Mesodermal cell (in vitro differentiated cells): ENCODE measurements around the gene C1QTNF4.

Source experiments
- H3K27ac ChIP-seq: 2 replicates; pipeline ENCODE4 v1.7.0; 2013; ENCODE audit warnings: mild to moderate bottlenecking, low read depth, low read length, moderate library complexity; ENCODE audit not compliant: severe bottlenecking
- H3K36me3 ChIP-seq: 2 replicates; pipeline ENCODE4 v1.7.1; 2013; ENCODE audit warnings: mild to moderate bottlenecking, low read length, moderate library complexity; ENCODE audit not compliant: control insufficient read depth, insufficient read depth
- H3K4me1 ChIP-seq: one replicate; pipeline ENCODE4 v1.7.1; 2013; ENCODE audit warnings: mild to moderate bottlenecking, low read length; ENCODE audit not compliant: insufficient read depth, control insufficient read depth, poor library complexity, severe bottlenecking
- H3K4me3 ChIP-seq: 2 replicates; pipeline ENCODE4 v1.7.0; 2013; ENCODE audit warnings: low read length, control low read depth, mild to moderate bottlenecking; ENCODE audit not compliant: insufficient read depth, poor library complexity, severe bottlenecking; ENCODE audit errors: extremely low read depth
- H3K9me3 ChIP-seq: 2 replicates; pipeline ENCODE4 v1.7.1; 2013; ENCODE audit warnings: mild to moderate bottlenecking, low read length, moderate library complexity; ENCODE audit not compliant: control insufficient read depth
- WGBS, 2 experiments: methylation state at CpG; one replicate each; pipeline ENCODE4 v1.1.5; 2013; ENCODE audit warnings: missing lambda C conversion rate in 2 of 2; ENCODE audit not compliant: insufficient coverage in 2 of 2; 5-methylcytosine and 5-hydroxymethylcytosine counted together

The C1QTNF4 gene

GRCh38 chr11:47616726-47617416 lies 22.7 kb upstream of the C1QTNF4 start:
- H3K27ac ChIP-seq, result no peak overlapping the region

GRCh38 chr11:47615249-47615648 lies 21.0 kb upstream of the C1QTNF4 start:
- Histone ChIP-seq H3K36me3 (peaks cover 30% of the 10 kb centered on the region), H3K27ac (no peak overlapping the region), H3K9me3 (no peaks in the 10 kb centered on the region), H3K4me1 (no peaks in the 10 kb centered on the region), H3K4me3 (no peak overlapping the region)

More at GRCh38 chr11:47616726-47617416, 22.7 kb upstream of the C1QTNF4 start:
- 76 to 99% methylated on average over 4 to 7 of the region's 10 CpGs for WGBS, 2 experiments
- Histone ChIP-seq H3K4me1 (no peaks in the 10 kb centered on the region), H3K9me3 (no peaks in the 10 kb centered on the region), H3K4me3 (no peak overlapping the region), H3K36me3 (peaks cover 43% of the 10 kb centered on the region)

GRCh38 chr11:47611348-47611794 lies 17.2 kb upstream of the C1QTNF4 start:
- Histone ChIP-seq H3K36me3 (peaks cover 8% of the 10 kb centered on the region), H3K4me3 (no peak overlapping the region), H3K4me1 (peaks cover 15% of the 10 kb centered on the region), H3K27ac (no peak overlapping the region), H3K9me3 (no peaks in the 10 kb centered on the region)
- WGBS, 2 experiments, result 96 to 100% methylated on average over 2 to 3 of the region's 6 CpGs

GRCh38 chr11:47609675-47610074 lies 15.5 kb upstream of the C1QTNF4 start:
- WGBS, 2 experiments, result 92 to 97% methylated on average over 3 of the region's 3 CpGs
- peaks cover 3% of the 10 kb centered on the region for H3K36me3 ChIP-seq
- H3K9me3 ChIP-seq, result no peaks in the 10 kb centered on the region
- H3K4me1 ChIP-seq, result peaks cover 15% of the 10 kb centered on the region
- no peak overlapping the region for H3K4me3 ChIP-seq
- no peak overlapping the region for H3K27ac ChIP-seq

- H3K9me3 ChIP-seq, result no peaks in the 10 kb centered on the region
- no peak overlapping the region for H3K4me3 ChIP-seq
- peaks cover 15% of the 10 kb centered on the region for H3K4me1 ChIP-seq
- WGBS, 2 experiments, result 82 to 88% methylated on average over 6 of the region's 7 CpGs
- peaks cover 3% of the 10 kb centered on the region for H3K36me3 ChIP-seq
- peak overlapping the region; percentile 90 for H3K27ac ChIP-seq
These were observed 13.2 kb upstream of the C1QTNF4 start for GRCh38 chr11:47607380-47607779.

- Histone ChIP-seq H3K4me3 (no peak overlapping the region), H3K9me3 (no peaks in the 10 kb centered on the region), H3K36me3 (peaks cover 3% of the 10 kb centered on the region), H3K27ac (peak overlapping the region; percentile 90), H3K4me1 (peaks cover 15% of the 10 kb centered on the region)
- 54 to 65% methylated on average over 2 to 3 of the region's 5 CpGs for WGBS, 2 experiments
These were observed 12.5 kb upstream of the C1QTNF4 start for GRCh38 chr11:47606731-47607130.

- H3K4me1 ChIP-seq, result peaks cover 15% of the 10 kb centered on the region
- WGBS, 2 experiments, result 86 to 93% methylated on average over 2 of the region's 3 CpGs
- H3K9me3 ChIP-seq, result no peaks in the 10 kb centered on the region
- no peak overlapping the region for H3K27ac ChIP-seq
- H3K36me3 ChIP-seq, result peaks cover 3% of the 10 kb centered on the region
- no peak overlapping the region for H3K4me3 ChIP-seq
These were observed 11.7 kb upstream of the C1QTNF4 start for GRCh38 chr11:47605921-47606320.

- Histone ChIP-seq H3K27ac (no peak overlapping the region), H3K36me3 (no peaks in the 10 kb centered on the region), H3K4me3 (no peak overlapping the region), H3K4me1 (peaks cover 15% of the 10 kb centered on the region), H3K9me3 (no peaks in the 10 kb centered on the region)
- WGBS, 2 experiments, result 100% methylated on average over 2 to 4 of the region's 4 CpGs
These were observed 9.1 kb upstream of the C1QTNF4 start for GRCh38 chr11:47603295-47603694.

- WGBS, 2 experiments, result 75 to 92% methylated on average over 2 to 4 of the region's 4 CpGs
- no peaks in the 10 kb centered on the region for H3K4me1 ChIP-seq
- H3K27ac ChIP-seq, result no peak overlapping the region
- no peak overlapping the region for H3K4me3 ChIP-seq
- no peaks in the 10 kb centered on the region for H3K9me3 ChIP-seq
- no peaks in the 10 kb centered on the region for H3K36me3 ChIP-seq
These were observed 5.7 kb upstream of the C1QTNF4 start for GRCh38 chr11:47599902-47600301.

- H3K4me1 ChIP-seq, result peaks cover 5% of the 10 kb centered on the region
- H3K4me3 ChIP-seq, result no peak overlapping the region
- no peak overlapping the region for H3K27ac ChIP-seq
- no peaks in the 10 kb centered on the region for H3K9me3 ChIP-seq
- 86 to 100% methylated on average over 1 of the region's 1 CpG for WGBS, 2 experiments
- H3K36me3 ChIP-seq, result no peaks in the 10 kb centered on the region
These were observed 1.8 kb upstream of the C1QTNF4 start for GRCh38 chr11:47595967-47596366.

- peaks cover 5% of the 10 kb centered on the region for H3K4me1 ChIP-seq
- H3K36me3 ChIP-seq, result no peaks in the 10 kb centered on the region
- H3K9me3 ChIP-seq, result no peaks in the 10 kb centered on the region
- no peak overlapping the region for H3K4me3 ChIP-seq
- no peak overlapping the region for H3K27ac ChIP-seq
- WGBS, 2 experiments, result 58 to 88% methylated on average over 5 to 6 of the region's 7 CpGs
These were observed 818 bp upstream of the C1QTNF4 start for GRCh38 chr11:47595029-47595428.
